Right atrium auricular region (tissue), 2 donors: ENCODE results near the gene PIK3C3. TPM values are rescaled to one million over a fixed set of nuclear protein-coding genes. Genes with fewer than 3 reads are reported as not detected.

ENCODE experiments used
- DNase-seq: peaks from one replicate; pipeline ENCODE4 v3.0.0-alpha.2; 2019; ENCODE audit warnings: low spot score
- H3K27ac ChIP-seq, 2 donors: fragments of 200-600 bp; sonication (generic); 1 replicate in 1 of 2; 2 replicates in 1 of 2; pipeline ENCODE4 v1.5.1; 2016 to 2019
- H3K27me3 ChIP-seq, 2 donors: fragments of 200-600 bp; sonication (generic); one replicate each; pipeline versions ENCODE4 v1.5.1 to v1.6.0; 2017 to 2019
- H3K36me3 ChIP-seq: fragments of 200-600 bp; sonication (generic); one replicate; pipeline ENCODE4 v1.5.1; 2016
- H3K4me1 ChIP-seq, 2 donors: fragments of 200-600 bp; sonication (generic); one replicate each; pipeline versions ENCODE4 v1.5.1 to v1.6.0; 2017 to 2019
- H3K4me3 ChIP-seq, 2 donors: fragments of 200-600 bp; sonication (generic); 1 replicate in 1 of 2; 2 replicates in 1 of 2; pipeline ENCODE4 v1.5.1; 2017 to 2019; ENCODE audit warnings: mild to moderate bottlenecking in 1 of 2, moderate library complexity in 1 of 2
- H3K9me3 ChIP-seq, 2 donors: fragments of 200-600 bp; sonication (generic); one replicate each; pipeline ENCODE4 v1.5.1; 2019
- total RNA-seq, 2 donors: library from RNA; depleted of rRNA; stranded (reverse); fragments of >200 nt; gene quantifications; one replicate each; pipeline ENCODE4 v1.1.0, GENCODE V29; 2016
- TF ChIP-seq, protein P1 (sequence below), 2 donors: fragments of 200-600 bp; sonication (generic); IDR thresholded peaks; one replicate each; pipeline ENCODE4 v1.5.1; 2019; ENCODE audit warnings: antibody characterized with exemption in 2 of 2

Gene PIK3C3
- total RNA-seq, 2 donors from 2014 or later = 17.9 to 32.2 TPM

- TF ChIP-seq, protein P1, sequence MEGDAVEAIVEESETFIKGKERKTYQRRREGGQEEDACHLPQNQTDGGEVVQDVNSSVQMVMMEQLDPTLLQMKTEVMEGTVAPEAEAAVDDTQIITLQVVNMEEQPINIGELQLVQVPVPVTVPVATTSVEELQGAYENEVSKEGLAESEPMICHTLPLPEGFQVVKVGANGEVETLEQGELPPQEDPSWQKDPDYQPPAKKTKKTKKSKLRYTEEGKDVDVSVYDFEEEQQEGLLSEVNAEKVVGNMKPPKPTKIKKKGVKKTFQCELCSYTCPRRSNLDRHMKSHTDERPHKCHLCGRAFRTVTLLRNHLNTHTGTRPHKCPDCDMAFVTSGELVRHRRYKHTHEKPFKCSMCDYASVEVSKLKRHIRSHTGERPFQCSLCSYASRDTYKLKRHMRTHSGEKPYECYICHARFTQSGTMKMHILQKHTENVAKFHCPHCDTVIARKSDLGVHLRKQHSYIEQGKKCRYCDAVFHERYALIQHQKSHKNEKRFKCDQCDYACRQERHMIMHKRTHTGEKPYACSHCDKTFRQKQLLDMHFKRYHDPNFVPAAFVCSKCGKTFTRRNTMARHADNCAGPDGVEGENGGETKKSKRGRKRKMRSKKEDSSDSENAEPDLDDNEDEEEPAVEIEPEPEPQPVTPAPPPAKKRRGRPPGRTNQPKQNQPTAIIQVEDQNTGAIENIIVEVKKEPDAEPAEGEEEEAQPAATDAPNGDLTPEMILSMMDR (IDR thresholded peaks at IDR 0.05) = no peak
- no peaks in the 10 kb centered on the region for H3K4me1 ChIP-seq
- H3K27ac ChIP-seq = no peak overlapping the region
- no peak overlapping the region for H3K4me3 ChIP-seq
- no peaks in the 10 kb centered on the region for H3K9me3 ChIP-seq
- no peak for DNase-seq
- H3K27me3 ChIP-seq = no peaks in the 10 kb centered on the region
- peaks cover 14% of the 10 kb centered on the region for H3K36me3 ChIP-seq
Observed at GRCh38 chr18:42064109-42064508, 109.1 kb downstream of the PIK3C3 start.

DNA sequence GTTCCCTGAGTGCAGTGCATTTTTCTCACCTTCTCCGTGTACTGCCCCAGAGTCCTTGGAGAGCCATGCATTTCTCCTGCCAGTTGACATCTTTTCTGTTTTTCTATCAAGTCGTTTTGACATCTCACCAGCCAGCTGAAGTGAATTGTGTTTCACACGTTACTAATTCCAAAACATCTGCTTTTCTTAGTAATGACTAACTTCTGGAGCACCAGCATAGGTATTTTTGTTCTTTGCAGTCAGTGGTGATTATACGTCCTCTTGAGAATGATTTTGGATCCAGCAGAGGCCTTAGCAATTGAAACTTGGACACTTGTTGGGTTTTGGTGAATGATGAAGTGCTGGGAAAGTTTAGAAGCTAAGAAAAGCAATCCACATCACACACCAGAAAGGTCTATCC, 112.5 kb downstream of the PIK3C3 start:
- Histone ChIP-seq H3K4me1 (no peaks in the 10 kb centered on the region), H3K4me3 (no peak overlapping the region), H3K9me3 (no peaks in the 10 kb centered on the region), H3K27ac (no peak overlapping the region), H3K36me3 (peaks cover 14% of the 10 kb centered on the region), H3K27me3 (no peaks in the 10 kb centered on the region)
- TF ChIP-seq, protein P1 (IDR thresholded peaks at IDR 0.05) = no peak
- DNase-seq = no peak

GRCh38 chr18:42068030-42068429, 113.0 kb downstream of the PIK3C3 start:
- Histone ChIP-seq H3K36me3 (peaks cover 14% of the 10 kb centered on the region), H3K27me3 (no peaks in the 10 kb centered on the region), H3K4me3 (no peak overlapping the region), H3K4me1 (no peaks in the 10 kb centered on the region), H3K27ac (no peak overlapping the region), H3K9me3 (no peaks in the 10 kb centered on the region)
- no peak for DNase-seq
- TF ChIP-seq, protein P1 (IDR thresholded peaks at IDR 0.05) = no peak

DNA sequence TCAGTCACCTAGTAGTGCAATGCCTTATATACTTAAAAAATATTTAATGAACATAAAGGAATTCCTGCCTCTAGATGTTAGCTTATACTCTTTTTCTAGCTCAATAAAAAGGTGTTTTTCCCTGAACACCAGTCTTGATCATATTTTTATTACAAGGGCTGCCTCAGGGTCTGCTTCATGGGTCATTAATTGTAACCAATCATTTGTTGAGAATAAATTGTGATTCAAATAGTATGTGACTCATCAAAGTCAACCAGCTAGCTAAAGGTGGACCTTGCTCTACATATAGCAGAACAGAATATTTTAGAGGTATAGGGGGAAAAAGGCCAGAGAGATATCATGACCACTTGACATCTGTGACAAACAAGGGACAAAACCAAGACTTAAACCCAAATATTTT, 114.0 kb downstream of the PIK3C3 start:
- Histone ChIP-seq H3K36me3 (peaks cover 14% of the 10 kb centered on the region), H3K27me3 (no peaks in the 10 kb centered on the region), H3K4me1 (no peaks in the 10 kb centered on the region), H3K9me3 (no peaks in the 10 kb centered on the region), H3K27ac (no peak overlapping the region), H3K4me3 (no peak overlapping the region)
- TF ChIP-seq, protein P1 (IDR thresholded peaks at IDR 0.05) = no peak
- DNase-seq = no peak

- DNase-seq = no peak
- no peaks in the 10 kb centered on the region for H3K27me3 ChIP-seq
- TF ChIP-seq, protein P1 (IDR thresholded peaks at IDR 0.05) = no peak
- H3K9me3 ChIP-seq = no peaks in the 10 kb centered on the region
- no peak overlapping the region for H3K27ac ChIP-seq
- H3K4me1 ChIP-seq = no peaks in the 10 kb centered on the region
- H3K4me3 ChIP-seq = no peak overlapping the region
- H3K36me3 ChIP-seq = peaks cover 14% of the 10 kb centered on the region
Observed at GRCh38 chr18:42072407-42072806, 117.4 kb downstream of the PIK3C3 start.

DNA sequence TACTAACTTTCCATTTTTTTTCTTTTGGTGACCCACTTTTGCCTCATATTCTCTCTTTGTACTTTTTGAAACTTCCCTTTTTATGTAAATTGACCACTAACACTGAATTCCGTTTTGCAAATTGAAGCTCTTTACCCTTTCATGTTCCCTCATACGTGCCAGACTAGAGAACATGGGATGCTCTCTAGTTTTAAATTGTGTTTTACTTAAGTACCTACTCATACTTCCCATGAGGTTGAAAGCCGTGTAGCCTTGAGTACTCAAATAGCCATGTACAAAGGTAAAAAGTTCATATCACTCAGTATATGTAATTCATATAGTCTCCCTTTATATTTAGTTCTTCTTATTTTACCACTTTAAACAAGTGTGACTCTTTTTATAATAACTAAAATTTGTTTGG, 119.7 kb downstream of the PIK3C3 start:
- TF ChIP-seq, protein P1 (IDR thresholded peaks at IDR 0.05) = no peak
- Histone ChIP-seq H3K4me1 (no peaks in the 10 kb centered on the region), H3K27ac (no peak overlapping the region), H3K9me3 (no peaks in the 10 kb centered on the region), H3K4me3 (no peak overlapping the region), H3K36me3 (peaks cover 9% of the 10 kb centered on the region), H3K27me3 (no peaks in the 10 kb centered on the region)
- no peak for DNase-seq
